Ovary (tissue), 3 donors: ENCODE results near the gene PTX4.
A peak's percentile ranks its signal among the peaks of the same experiment; 100 is the strongest.

ENCODE experiments used
- EP300 ChIP-seq: sonication (generic); formaldehyde crosslinking; IDR thresholded peaks from one replicate; pipeline ENCODE4 v1.6.1; 2017; ENCODE audit warnings: antibody characterized with exemption
- POLR2A ChIP-seq: fragments of 450-650 bp; IDR thresholded peaks from one replicate; pipeline ENCODE4 v1.6.1; 2017; ENCODE audit warnings: antibody characterized with exemption, mild to moderate bottlenecking, moderate library complexity
- TF ChIP-seq, protein P1 (sequence below), 3 donors: fragments of 450-650 bp in 2 of 3; fragments of 200-600 bp in 1 of 3; IDR thresholded peaks; one replicate each; pipeline versions ENCODE4 v1.5.1 to v1.8.0; 2016 to 2022; ENCODE audit warnings: antibody characterized with exemption in 3 of 3, mild to moderate bottlenecking in 1 of 3
- donor health status: DM: no; HTN: no; CAD: no.

DNA sequence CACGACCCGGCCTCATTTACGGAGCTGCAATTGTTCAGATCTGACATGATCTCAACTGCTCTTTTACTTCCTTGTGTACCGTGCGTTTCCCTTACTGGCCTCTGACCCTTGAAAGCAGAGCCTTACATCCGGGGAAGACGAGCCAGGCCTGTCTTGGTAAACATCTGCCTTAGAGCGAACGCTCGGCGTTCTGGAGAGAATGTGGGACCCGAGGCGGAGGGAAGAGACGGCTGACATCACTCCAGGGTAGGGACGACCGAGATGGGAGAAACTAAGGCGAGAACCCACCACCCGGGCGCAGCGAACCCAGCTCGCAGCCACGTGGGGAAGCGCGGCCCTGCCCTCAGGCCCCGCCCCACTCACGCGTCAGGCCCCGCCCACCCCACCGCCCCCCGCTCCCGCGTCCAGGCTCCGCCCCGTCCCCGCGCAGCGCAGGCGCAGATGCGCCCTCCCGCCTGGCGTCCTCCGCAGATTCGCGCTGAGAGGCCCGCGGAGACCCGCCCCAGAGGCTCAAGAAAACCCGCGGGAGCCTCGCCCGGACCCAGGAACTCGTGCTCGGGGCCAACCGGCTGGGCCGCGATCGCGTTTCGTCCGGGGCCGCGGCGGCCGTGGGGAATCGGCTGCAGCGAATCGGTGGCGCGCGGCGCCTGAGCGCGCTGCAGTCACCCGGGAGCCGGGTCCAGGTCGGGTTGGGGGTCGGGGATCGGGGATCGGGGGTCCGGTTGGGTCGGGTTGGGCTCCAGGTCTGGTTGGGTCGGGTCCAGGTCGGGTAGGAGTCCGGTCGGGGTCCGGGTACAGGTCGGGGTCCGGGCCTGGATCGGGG, 4.4 kb upstream of the PTX4 start, which contains the start of gene TELO2:
- TF ChIP-seq, protein P1, sequence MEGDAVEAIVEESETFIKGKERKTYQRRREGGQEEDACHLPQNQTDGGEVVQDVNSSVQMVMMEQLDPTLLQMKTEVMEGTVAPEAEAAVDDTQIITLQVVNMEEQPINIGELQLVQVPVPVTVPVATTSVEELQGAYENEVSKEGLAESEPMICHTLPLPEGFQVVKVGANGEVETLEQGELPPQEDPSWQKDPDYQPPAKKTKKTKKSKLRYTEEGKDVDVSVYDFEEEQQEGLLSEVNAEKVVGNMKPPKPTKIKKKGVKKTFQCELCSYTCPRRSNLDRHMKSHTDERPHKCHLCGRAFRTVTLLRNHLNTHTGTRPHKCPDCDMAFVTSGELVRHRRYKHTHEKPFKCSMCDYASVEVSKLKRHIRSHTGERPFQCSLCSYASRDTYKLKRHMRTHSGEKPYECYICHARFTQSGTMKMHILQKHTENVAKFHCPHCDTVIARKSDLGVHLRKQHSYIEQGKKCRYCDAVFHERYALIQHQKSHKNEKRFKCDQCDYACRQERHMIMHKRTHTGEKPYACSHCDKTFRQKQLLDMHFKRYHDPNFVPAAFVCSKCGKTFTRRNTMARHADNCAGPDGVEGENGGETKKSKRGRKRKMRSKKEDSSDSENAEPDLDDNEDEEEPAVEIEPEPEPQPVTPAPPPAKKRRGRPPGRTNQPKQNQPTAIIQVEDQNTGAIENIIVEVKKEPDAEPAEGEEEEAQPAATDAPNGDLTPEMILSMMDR (IDR thresholded peaks at IDR 0.05), result peak in 1 of 3 donors; percentile 3
- TF ChIP-seq POLR2A, result peak; percentile 29
- TF ChIP-seq EP300, result no peak
